ENCODE data around the gene CHST11.

The CHST11 gene

GRCh38 chr12:104450700-104451099 lies 6.0 kb upstream of the CHST11 start:
- peaks cover 6% of the 10 kb centered on the region for H3K9me3 ChIP-seq (ENCODE audit: insufficient read depth, low read length, severe bottlenecking)
- H3K4me2 ChIP-seq (ENCODE audit: insufficient read depth, low read length), result no peak overlapping the region
- H3K27ac ChIP-seq (ENCODE audit: low read length), result no peak overlapping the region

GRCh38 chr12:104452087-104452486 lies 4.7 kb upstream of the CHST11 start:
- H3K79me2 ChIP-seq (ENCODE audit: insufficient read depth, low read length), result peaks cover 11% of the 10 kb centered on the region
- H4K20me1 ChIP-seq (ENCODE audit: insufficient read depth, low read length), result peaks cover 15% of the 10 kb centered on the region
- peaks cover 14% of the 10 kb centered on the region for H3K4me1 ChIP-seq (ENCODE audit: insufficient read depth, low read length)
- TF ChIP-seq CTCF (IDR thresholded peaks at IDR 0.05; ENCODE audit: borderline replicate concordance, extremely low read depth, low read length, poor library complexity, severe bottlenecking) (no peak), EZH2 (IDR thresholded peaks at IDR 0.05; ENCODE audit: borderline replicate concordance, low read depth, low read length, severe bottlenecking) (no peak)
- H3K27ac ChIP-seq (ENCODE audit: low read length), result no peak overlapping the region
- H3K9me3 ChIP-seq (ENCODE audit: insufficient read depth, low read length, severe bottlenecking), result peaks cover 6% of the 10 kb centered on the region
- DNase-seq, result no peak
- ATAC-seq (ENCODE audit: insufficient read depth, low read depth), result no peak
- no peaks in the 10 kb centered on the region for H3K27me3 ChIP-seq (ENCODE audit: insufficient read depth, low read length, poor library complexity)
- no peak overlapping the region for H2AFZ ChIP-seq (ENCODE audit: low read depth, low read length)
- H3K36me3 ChIP-seq (ENCODE audit: insufficient read depth, low read length), result peaks cover 2% of the 10 kb centered on the region; the same call in 1 of the 2 replicates
- no peak overlapping the region for H3K4me3 ChIP-seq (ENCODE audit: low read depth in 1 of 2, low read length in 2 of 2)
- H3K4me2 ChIP-seq (ENCODE audit: insufficient read depth, low read length), result no peak overlapping the region
- H3K9ac ChIP-seq (ENCODE audit: low read depth, low read length), result no peak overlapping the region

More at GRCh38 chr12:104450700-104451099, 6.0 kb upstream of the CHST11 start:
- Histone ChIP-seq H3K36me3 (ENCODE audit: insufficient read depth, low read length) (no peaks in the 10 kb centered on the region), H2AFZ (ENCODE audit: low read depth, low read length) (no peak overlapping the region), H3K79me2 (ENCODE audit: insufficient read depth, low read length) (no peaks in the 10 kb centered on the region), H3K27me3 (ENCODE audit: insufficient read depth, low read length, poor library complexity) (no peaks in the 10 kb centered on the region), H3K4me3 (ENCODE audit: low read depth in 1 of 2, low read length in 2 of 2) (no peak overlapping the region), H3K9ac (ENCODE audit: low read depth, low read length) (no peak overlapping the region), H4K20me1 (ENCODE audit: insufficient read depth, low read length) (peaks cover 6% of the 10 kb centered on the region; the same call in 1 of the 2 replicates), H3K4me1 (ENCODE audit: insufficient read depth, low read length) (peaks cover 5% of the 10 kb centered on the region)
- DNase-seq, result no peak
- ATAC-seq (ENCODE audit: insufficient read depth, low read depth), result no peak
- TF ChIP-seq EZH2 (IDR thresholded peaks at IDR 0.05; ENCODE audit: borderline replicate concordance, low read depth, low read length, severe bottlenecking) (no peak), CTCF (IDR thresholded peaks at IDR 0.05; ENCODE audit: borderline replicate concordance, extremely low read depth, low read length, poor library complexity, severe bottlenecking) (no peak)

GRCh38 chr12:104453133-104453532 lies 3.6 kb upstream of the CHST11 start:
- H3K4me1 ChIP-seq (ENCODE audit: insufficient read depth, low read length), result peaks cover 14% of the 10 kb centered on the region
- H3K4me2 ChIP-seq (ENCODE audit: insufficient read depth, low read length), result no peak overlapping the region
- H3K9me3 ChIP-seq (ENCODE audit: insufficient read depth, low read length, severe bottlenecking), result peaks cover 6% of the 10 kb centered on the region
- H3K9ac ChIP-seq (ENCODE audit: low read depth, low read length), result no peak overlapping the region
- no peak overlapping the region for H2AFZ ChIP-seq (ENCODE audit: low read depth, low read length)
- peaks cover 25% of the 10 kb centered on the region for H4K20me1 ChIP-seq (ENCODE audit: insufficient read depth, low read length)
- ATAC-seq (ENCODE audit: insufficient read depth, low read depth) (no peak), DNase-seq (no peak)
- no peak overlapping the region for H3K27ac ChIP-seq (ENCODE audit: low read length)
- H3K27me3 ChIP-seq (ENCODE audit: insufficient read depth, low read length, poor library complexity), result no peaks in the 10 kb centered on the region
- H3K79me2 ChIP-seq (ENCODE audit: insufficient read depth, low read length), result peaks cover 22% of the 10 kb centered on the region
- H3K4me3 ChIP-seq (ENCODE audit: low read depth in 1 of 2, low read length in 2 of 2), result no peak overlapping the region
- H3K36me3 ChIP-seq (ENCODE audit: insufficient read depth, low read length), result peaks cover 12% of the 10 kb centered on the region; the same call in 1 of the 2 replicates
- no peak for TF ChIP-seq CTCF (IDR thresholded peaks at IDR 0.05; ENCODE audit: borderline replicate concordance, extremely low read depth, low read length, poor library complexity, severe bottlenecking)
- TF ChIP-seq EZH2 (IDR thresholded peaks at IDR 0.05; ENCODE audit: borderline replicate concordance, low read depth, low read length, severe bottlenecking), result no peak

- H3K4me1 ChIP-seq (ENCODE audit: insufficient read depth, low read length), result peaks cover 22% of the 10 kb centered on the region
- H3K36me3 ChIP-seq (ENCODE audit: insufficient read depth, low read length), result peaks cover 31% of the 10 kb centered on the region
- ATAC-seq (ENCODE audit: insufficient read depth, low read depth) (no peak), DNase-seq (no peak)
- no peak overlapping the region for H3K4me3 ChIP-seq (ENCODE audit: low read depth in 1 of 2, low read length in 2 of 2)
- H3K27ac ChIP-seq (ENCODE audit: low read length), result no peak overlapping the region
- H2AFZ ChIP-seq (ENCODE audit: low read depth, low read length), result no peak overlapping the region
- H3K4me2 ChIP-seq (ENCODE audit: insufficient read depth, low read length), result no peak overlapping the region
- peaks cover 43% of the 10 kb centered on the region for H4K20me1 ChIP-seq (ENCODE audit: insufficient read depth, low read length)
- no peak overlapping the region for H3K9ac ChIP-seq (ENCODE audit: low read depth, low read length)
- peaks cover 40% of the 10 kb centered on the region for H3K79me2 ChIP-seq (ENCODE audit: insufficient read depth, low read length)
- H3K9me3 ChIP-seq (ENCODE audit: insufficient read depth, low read length, severe bottlenecking), result peaks cover 6% of the 10 kb centered on the region
- no peak for TF ChIP-seq CTCF (IDR thresholded peaks at IDR 0.05; ENCODE audit: borderline replicate concordance, extremely low read depth, low read length, poor library complexity, severe bottlenecking)
- no peak for TF ChIP-seq EZH2 (IDR thresholded peaks at IDR 0.05; ENCODE audit: borderline replicate concordance, low read depth, low read length, severe bottlenecking)
- H3K27me3 ChIP-seq (ENCODE audit: insufficient read depth, low read length, poor library complexity), result no peaks in the 10 kb centered on the region
Observed at GRCh38 chr12:104454997-104455396, 1.8 kb upstream of the CHST11 start.

Measured in DND-41 (cell line).